GM23338 (cell line): ENCODE data around the gene CLTA. TPM values are rescaled to one million over a fixed set of nuclear protein-coding genes. Genes with fewer than 3 reads are reported as not detected.

Source experiments
- ATAC-seq: fragments of 200-7000 bp; cut with Tn5 transposase; 3 replicates; pipeline ENCODE4 v1.9.1; 2020
- DNase-seq: peaks from one replicate; pipeline ENCODE4 v3.0.0-alpha.2; 2015; ENCODE audit warnings: low spot score
- H2AFZ ChIP-seq: fragments of 200-600 bp; sonication (generic); 2 replicates; pipeline ENCODE4 v1.8.0; 2016; ENCODE audit warnings: antibody characterized with exemption, mild to moderate bottlenecking, moderate library complexity
- H3F3A ChIP-seq: fragments of 200-600 bp; sonication (generic); replicated peaks from 2 replicates; pipeline ENCODE4 v1.8.0; 2017; ENCODE audit warnings: antibody characterized with exemption, mixed run types, low read depth
- H3K27ac ChIP-seq: fragments of 200-600 bp; sonication (generic); 2 replicates; pipeline ENCODE4 v1.6.1; 2016; ENCODE audit warnings: low read depth
- H3K27me3 ChIP-seq: fragments of 200-600 bp; sonication (generic); 2 replicates; pipeline ENCODE4 v1.8.0; 2016; ENCODE audit warnings: mild to moderate bottlenecking, mixed run types, moderate library complexity; ENCODE audit not compliant: insufficient read depth
- H3K36me3 ChIP-seq: fragments of 200-600 bp; sonication (generic); 2 replicates; pipeline ENCODE4 v1.8.0; 2016; ENCODE audit warnings: mild to moderate bottlenecking; ENCODE audit not compliant: insufficient read depth
- H3K4me1 ChIP-seq: fragments of 200-600 bp; sonication (generic); 2 replicates; pipeline ENCODE4 v1.8.0; 2016; ENCODE audit warnings: mild to moderate bottlenecking, moderate library complexity; ENCODE audit not compliant: insufficient read depth
- H3K4me2 ChIP-seq: fragments of 200-600 bp; sonication (generic); 2 replicates; pipeline ENCODE4 v1.7.1; 2017; ENCODE audit warnings: mixed run types
- H3K4me3 ChIP-seq: fragments of 200-600 bp; sonication (generic); 2 replicates; pipeline ENCODE4 v1.6.1; 2016; ENCODE audit warnings: mixed run types
- H3K79me2 ChIP-seq: fragments of 200-600 bp; sonication (generic); replicated peaks from 2 replicates; pipeline ENCODE4 v1.8.0; 2017; ENCODE audit warnings: mild to moderate bottlenecking; ENCODE audit not compliant: insufficient read depth
- H3K9me2 ChIP-seq: fragments of 200-600 bp; sonication (generic); 2 replicates; pipeline ENCODE4 v1.8.0; 2017; ENCODE audit not compliant: insufficient read depth
- H4K20me1 ChIP-seq: fragments of 200-600 bp; sonication (generic); replicated peaks from 2 replicates; pipeline ENCODE4 v1.8.0; 2017; ENCODE audit warnings: mild to moderate bottlenecking; ENCODE audit not compliant: insufficient read depth
- H3K27ac Mint-ChIP-seq: 2 replicates; pipeline ENCODE4 v1.8.0; 2020; ENCODE audit warnings: inconsistent platforms, mild to moderate bottlenecking, moderate library complexity, mixed read lengths
- H3K27me3 Mint-ChIP-seq: 3 replicates; pipeline ENCODE4 v1.8.0; 2022; ENCODE audit warnings: low read depth, mild to moderate bottlenecking, moderate library complexity, mixed read lengths, inconsistent platforms; ENCODE audit not compliant: insufficient read depth, poor library complexity
- H3K36me3 Mint-ChIP-seq: 3 replicates; pipeline ENCODE4 v1.8.0; 2021; ENCODE audit warnings: low read depth, mild to moderate bottlenecking, inconsistent platforms, moderate library complexity, mixed read lengths
- H3K4me1 Mint-ChIP-seq: 3 replicates; pipeline ENCODE4 v1.8.0; 2020; ENCODE audit warnings: mild to moderate bottlenecking, inconsistent platforms, mixed read lengths
- H3K4me3 Mint-ChIP-seq: 3 replicates; pipeline ENCODE4 v1.8.0; 2021; ENCODE audit warnings: moderate library complexity, mild to moderate bottlenecking, inconsistent platforms, mixed read lengths
- H3K9me3 Mint-ChIP-seq: 3 replicates; pipeline ENCODE4 v1.8.0; 2020; ENCODE audit warnings: moderate library complexity, mild to moderate bottlenecking, inconsistent platforms, mixed read lengths
- CREB1 ChIP-seq: fragments of 250-450 bp; sonication (Bioruptor Pico); IDR thresholded peaks from 2 replicates; pipeline ENCODE4 v1.5.0; 2020; ENCODE audit warnings: low read depth, mild to moderate bottlenecking, moderate library complexity
- CTCF ChIP-seq, 2 experiments: fragments of 200-600 bp in 1 of 2; sonication (generic) in 1 of 2; conservative IDR thresholded peaks; 2 replicates each; pipeline versions ENCODE4 v1.5.1 to v1.6.1; 2016 to 2017; ENCODE audit warnings: antibody characterized with exemption in 2 of 2, low read depth in 2 of 2, mild to moderate bottlenecking in 2 of 2, moderate library complexity in 1 of 2
- ETS1 ChIP-seq: IDR thresholded peaks from 2 replicates; pipeline ENCODE4 v1.6.1; 2016; ENCODE audit warnings: antibody characterized with exemption
- EZH2 ChIP-seq: fragments of 200-600 bp; sonication (generic); IDR thresholded peaks from one replicate; pipeline ENCODE4 v1.8.0; 2017; ENCODE audit warnings: antibody characterized with exemption, mild to moderate bottlenecking, low read depth; ENCODE audit not compliant: unreplicated experiment
- EZH2phosphoT487 ChIP-seq: fragments of 200-600 bp; sonication (generic); IDR thresholded peaks from one replicate; pipeline ENCODE4 v1.8.1; 2018; ENCODE audit warnings: antibody characterized with exemption; ENCODE audit not compliant: unreplicated experiment
- JUNB ChIP-seq: IDR thresholded peaks from one replicate; pipeline ENCODE4 v1.6.1; 2016; ENCODE audit warnings: antibody characterized with exemption; ENCODE audit not compliant: unreplicated experiment
- NANOG ChIP-seq: IDR thresholded peaks from 2 replicates; pipeline ENCODE4 v1.6.1; 2016; ENCODE audit warnings: antibody characterized with exemption, borderline replicate concordance
- POLR2AphosphoS5 ChIP-seq: IDR thresholded peaks from 2 replicates; pipeline ENCODE4 v1.6.1; 2016; ENCODE audit warnings: antibody characterized with exemption, low read depth
- REST ChIP-seq: IDR thresholded peaks from one replicate; pipeline ENCODE4 v1.6.1; 2018; ENCODE audit warnings: antibody characterized with exemption; ENCODE audit not compliant: unreplicated experiment
- STAT1 ChIP-seq: IDR thresholded peaks from one replicate; pipeline ENCODE4 v1.6.1; 2016; ENCODE audit warnings: antibody characterized with exemption; ENCODE audit not compliant: unreplicated experiment
- ZNF114 ChIP-seq: fragments of 250-450 bp; sonication (Bioruptor Pico); IDR thresholded peaks from 2 replicates; pipeline ENCODE4 v1.5.0; 2020; ENCODE audit warnings: mild to moderate bottlenecking, moderate library complexity
- ZNF331 ChIP-seq: fragments of 250-450 bp; sonication (Bioruptor Pico); IDR thresholded peaks from 2 replicates; pipeline ENCODE4 v1.5.0; 2020; ENCODE audit warnings: low read depth, mild to moderate bottlenecking, moderate library complexity
- ZNF462 ChIP-seq: fragments of 250-450 bp; sonication (Bioruptor Pico); IDR thresholded peaks from 2 replicates; pipeline ENCODE4 v1.5.0; 2020; ENCODE audit warnings: mild to moderate bottlenecking, moderate library complexity
- polyA plus RNA-seq: library from polyadenylated mRNA; unstranded; fragments of >200 nt; fragmentation: Nextera tagmentation; extraction: Ambion mirVana; gene quantifications from 2 replicates; pipeline ENCODE4 v1.2.1, GENCODE V29; 2016
- total RNA-seq: library from RNA; depleted of rRNA; stranded (reverse); fragments of >200 nt; shearing (Covaris generic); gene quantifications from 2 replicates; pipeline ENCODE4 v1.2.3, GENCODE V29; 2014

The CLTA gene
- total and polyA plus RNA-seq, 2 experiments from 2014 or later: 223 to 259 TPM

GRCh38 chr9:36147441-36148175 lies 43.1 kb upstream of the CLTA start:
- Mint-ChIP-seq H3K9me3 (peaks cover 18% of the 10 kb centered on the region), H3K4me1 (no peaks in the 10 kb centered on the region; the same call in 2 of the 3 replicates), H3K27me3 (peaks cover 2% of the 10 kb centered on the region), H3K27ac (no peak overlapping the region), H3K4me3 (no peak overlapping the region), H3K36me3 (peaks cover 14% of the 10 kb centered on the region)
- H3K4me1 ChIP-seq: no peaks in the 10 kb centered on the region
- ATAC-seq: no peak
- no peak overlapping the region for H2AFZ ChIP-seq
- no peaks in the 10 kb centered on the region for H4K20me1 ChIP-seq
- DNase-seq: no peak
- TF ChIP-seq EZH2 (no peak), ETS1 (no peak), CTCF (conservative IDR thresholded peaks at IDR 0.05; ENCODE audit: low read depth in 2 of 2) (no peak), EZH2phosphoT487 (no peak), JUNB (no peak), REST (no peak), POLR2AphosphoS5 (no peak), ZNF462 (CRISPR knock-in tag) (no peak), ZNF331 (CRISPR knock-in tag) (no peak), CREB1 (CRISPR knock-in tag) (no peak), NANOG (no peak), ZNF114 (no peak), STAT1 (no peak)
- H3F3A ChIP-seq: no peaks in the 10 kb centered on the region
- H3K27me3 ChIP-seq: no peaks in the 10 kb centered on the region
- H3K4me3 ChIP-seq: no peak overlapping the region
- no peak overlapping the region for H3K4me2 ChIP-seq
- no peaks in the 10 kb centered on the region for H3K36me3 ChIP-seq
- H3K27ac ChIP-seq: no peak overlapping the region
- 0 out of 2 replicates have a peak, but pooled peaks cover 3% of the 10 kb centered on the region for H3K9me2 ChIP-seq
- H3K79me2 ChIP-seq: no peaks in the 10 kb centered on the region
